Measurements from ENCODE around the gene ZFAND2B.
A peak's percentile ranks its signal among the peaks of the same experiment; 100 is the strongest.

Gene ZFAND2B

GRCh38 chr2:219207134-219207883, 727 bp downstream of the ZFAND2B start:
- DNase-seq: no peak

- no peak for DNase-seq
Observed at GRCh38 chr2:219207884-219208740, 1.5 kb downstream of the ZFAND2B start.

GRCh38 chr2:219209236-219210195, 2.9 kb downstream of the ZFAND2B start:
- DNase-seq: no peak

GRCh38 chr2:219210196-219210885, 3.8 kb downstream of the ZFAND2B start:
- no peak for DNase-seq

- no peak for DNase-seq
Observed at GRCh38 chr2:219210886-219211362, 4.3 kb downstream of the ZFAND2B start.

- DNase-seq: no peak
Observed at GRCh38 chr2:219213026-219213415, 6.4 kb downstream of the ZFAND2B start.

- DNase-seq: no peak
Observed at GRCh38 chr2:219213486-219214071, 7.0 kb downstream of the ZFAND2B start.

- DNase-seq: no peak
Observed at GRCh38 chr2:219214141-219214540, 7.6 kb downstream of the ZFAND2B start.

GRCh38 chr2:219214786-219215185, 8.2 kb downstream of the ZFAND2B start:
- no peak for DNase-seq

GRCh38 chr2:219215871-219216534, 9.4 kb downstream of the ZFAND2B start:
- DNase-seq: no peak

GRCh38 chr2:219216535-219216915, 9.9 kb downstream of the ZFAND2B start:
- DNase-seq: no peak

GRCh38 chr2:219218217-219218731, 11.7 kb downstream of the ZFAND2B start:
- peak; percentile 41 for DNase-seq

GRCh38 chr2:219218732-219219701, 12.4 kb downstream of the ZFAND2B start, which contains the start of gene ABCB6:
Gene ABCB6 (minus strand): TSS chr2:219218958. CDS start chr2:219218673, 285 bp downstream.
- peak; percentile 91 for DNase-seq

- no peak for DNase-seq
Observed at GRCh38 chr2:219219784-219220532, 13.4 kb downstream of the ZFAND2B start.

GRCh38 chr2:219220652-219221402, 14.2 kb downstream of the ZFAND2B start:
- no peak for DNase-seq

- no peak for DNase-seq
Observed at GRCh38 chr2:219221957-219222518, 15.5 kb downstream of the ZFAND2B start.

- DNase-seq: no peak
Observed at GRCh38 chr2:219223831-219224610, 17.4 kb downstream of the ZFAND2B start.

All from activated naive CD4-positive, alpha-beta T cell treated with anti-CD3 and anti-CD28 coated beads, Interleukin-2, amount 50 U/mL, for 16 hours (primary cell).